ENCODE measurements around the gene ANTXR1. TPM values are rescaled to one million over a fixed set of nuclear protein-coding genes. Genes with fewer than 3 reads are reported as not detected.

Gene ANTXR1
- total RNA-seq, 1 experiment from 2014 or later: 37.3 TPM

GRCh38 chr2:69170661-69171060 is 157.7 kb downstream of the ANTXR1 start:
- H4K20me1 ChIP-seq (ENCODE audit: control insufficient read depth, insufficient read depth, insufficient read length): no peaks in the 10 kb centered on the region
- H2BK12ac ChIP-seq (ENCODE audit: insufficient read length, low read depth, low read length): no peak overlapping the region
- no peaks in the 10 kb centered on the region for H3K79me2 ChIP-seq (ENCODE audit: insufficient read depth, low read length)
- H3K27ac ChIP-seq (ENCODE audit: insufficient read length, low read depth, low read length): no peak overlapping the region
- no CpG with 5 or more reads among the region's 3 CpGs for WGBS (ENCODE audit: extremely low coverage, insufficient read length, low lambda C conversion rate)
- peaks cover 4% of the 10 kb centered on the region; the same call in 1 of the 2 replicates for H3K4me1 ChIP-seq (ENCODE audit: insufficient read depth, low read length)
- no peaks in the 10 kb centered on the region for H3K79me1 ChIP-seq (ENCODE audit: insufficient read depth, low read depth, low read length, poor library complexity, severe bottlenecking)
- peaks cover 0 to 2% of the 10 kb centered on the region in 2 experiments; a peak in 1 of 5 replicates for H3K9me3 Mint-ChIP-seq
- H2BK15ac ChIP-seq (ENCODE audit: low read depth, low read length): no peak overlapping the region
- no peak overlapping the region for H3K23ac ChIP-seq (ENCODE audit: insufficient read length, low read depth, low read length)
- TF ChIP-seq CTCF (conservative IDR thresholded peaks at IDR 0.05): no peak
- peaks cover 14 to 18% of the 10 kb centered on the region in 2 experiments for H3K4me1 Mint-ChIP-seq
- H3K56ac ChIP-seq (ENCODE audit: insufficient read length, low read depth, low read length): no peak overlapping the region
- H3K18ac ChIP-seq (ENCODE audit: insufficient read length, low read depth, low read length): no peak overlapping the region
- no peak overlapping the region for H2AFZ ChIP-seq (ENCODE audit: low read length)
- no peaks in the 10 kb centered on the region for H3K27me3 Mint-ChIP-seq (ENCODE audit: low read depth)
- H3K36me3 Mint-ChIP-seq (ENCODE audit: insufficient read depth in 1 of 3, low read depth in 3 of 3): peaks cover 3 to 12% (median 8%) of the 10 kb centered on the region in 3 experiments
- H2BK5ac ChIP-seq (ENCODE audit: insufficient read length, low read length): no peak overlapping the region
- H3K4me3 Mint-ChIP-seq: no peak overlapping the region
- no peak overlapping the region for H3K4ac ChIP-seq (ENCODE audit: low read depth, low read length)
- H3K27ac Mint-ChIP-seq: no peak overlapping the region
- H3K9ac ChIP-seq (ENCODE audit: extremely low read depth, insufficient read length, low read length): no peak overlapping the region
- H3K4me2 ChIP-seq (ENCODE audit: insufficient read depth, insufficient read length, low read length): no peak overlapping the region
- no peak overlapping the region for H4K8ac ChIP-seq (replicated peaks; ENCODE audit: insufficient read length, low read depth, low read length)
- no peaks in the 10 kb centered on the region for H3K23me2 ChIP-seq (ENCODE audit: insufficient read length, low read depth, low read length, poor library complexity, severe bottlenecking)
- no peak overlapping the region for H3K14ac ChIP-seq (ENCODE audit: insufficient read depth, low read length)
- H3K27me3 ChIP-seq (ENCODE audit: insufficient read depth, low read length): no peaks in the 10 kb centered on the region
- H4K5ac ChIP-seq (ENCODE audit: insufficient read length, low read depth, low read length): no peak overlapping the region
- H3K9me3 ChIP-seq (ENCODE audit: control insufficient read depth, low read depth, low read length): no peaks in the 10 kb centered on the region
- DNase-seq: no peak
- no peak overlapping the region for H2AK5ac ChIP-seq (ENCODE audit: insufficient read length, low read length)
- no peak overlapping the region for H3T11ph ChIP-seq (ENCODE audit: low read length)
- H2BK120ac ChIP-seq (ENCODE audit: low read depth, low read length, poor library complexity, severe bottlenecking): no peak overlapping the region
- no peak overlapping the region for H2BK20ac ChIP-seq (ENCODE audit: low read depth, low read length, poor library complexity, severe bottlenecking)
- H4K91ac ChIP-seq (ENCODE audit: insufficient read length, low read depth, low read length): no peak overlapping the region
